CD4-positive, alpha-beta T cell treated with Interleukin-21 for 1 hour (primary cell): ENCODE measurements around the gene FPR1.

Experiments used
- DNase-seq: peaks from one replicate; pipeline ENCODE4 v3.0.0-alpha.2; 2020

Gene FPR1

GRCh38 chr19:51733742-51734522 is 17.7 kb downstream of the FPR1 start:
- DNase-seq, result no peak

- no peak for DNase-seq
Observed at GRCh38 chr19:51729781-51730180, 21.9 kb downstream of the FPR1 start.

GRCh38 chr19:51727349-51727880 is 24.3 kb downstream of the FPR1 start:
- DNase-seq, result no peak

GRCh38 chr19:51726049-51726448 is 25.6 kb downstream of the FPR1 start:
- DNase-seq, result no peak

GRCh38 chr19:51724543-51724942 is 27.1 kb downstream of the FPR1 start:
- DNase-seq, result no peak

GRCh38 chr19:51722492-51722891 is 29.2 kb downstream of the FPR1 start:
- DNase-seq, result no peak

- DNase-seq, result no peak
Observed at GRCh38 chr19:51721905-51722304, 29.8 kb downstream of the FPR1 start.

- no peak for DNase-seq
Observed at GRCh38 chr19:51719251-51719988, 32.3 kb downstream of the FPR1 start.

GRCh38 chr19:51716925-51717324 is 34.8 kb downstream of the FPR1 start:
- no peak for DNase-seq

- no peak for DNase-seq
Observed at GRCh38 chr19:51715850-51716249, 35.8 kb downstream of the FPR1 start.

- DNase-seq, result no peak
Observed at GRCh38 chr19:51714848-51715247, 36.8 kb downstream of the FPR1 start.

- no peak for DNase-seq
Observed at GRCh38 chr19:51713319-51714285, 38.1 kb downstream of the FPR1 start.

- DNase-seq, result no peak
Observed at GRCh38 chr19:51712461-51713081, 39.1 kb downstream of the FPR1 start.

GRCh38 chr19:51711702-51712101 is 40.0 kb downstream of the FPR1 start:
- no peak for DNase-seq

- DNase-seq, result no peak
Observed at GRCh38 chr19:51710163-51710562, 41.5 kb downstream of the FPR1 start.

- DNase-seq, result no peak
Observed at GRCh38 chr19:51709575-51709974, 42.1 kb downstream of the FPR1 start.

GRCh38 chr19:51708811-51709210 is 42.9 kb downstream of the FPR1 start:
- DNase-seq, result no peak

- DNase-seq, result no peak
Observed at GRCh38 chr19:51706885-51707284, 44.8 kb downstream of the FPR1 start.

- DNase-seq, result no peak
Observed at GRCh38 chr19:51706296-51706695, 45.4 kb downstream of the FPR1 start.

GRCh38 chr19:51704626-51705025 is 47.1 kb downstream of the FPR1 start:
- no peak for DNase-seq

GRCh38 chr19:51703575-51704515 is 47.8 kb downstream of the FPR1 start:
- peak; percentile 95 for DNase-seq
